ENCODE data around the gene DPM3. TPM values are rescaled to one million over a fixed set of nuclear protein-coding genes. Genes with fewer than 3 reads are reported as not detected.

The DPM3 gene
- total RNA-seq, 1 experiment from 2014 or later, result 73.5 TPM

- POLR2A ChIA-PET, result interaction anchor here (1.0 to 5.2 kb wide), 2 partner anchors 19 to 31 kb away, joined by 3 to 83 read pairs; no protein-coding TSS in a partner anchor
- H3K27me3 Mint-ChIP-seq (ENCODE audit: low read depth), result no peaks in the 10 kb centered on the region
- TF ChIP-seq E2F4 (CRISPR knock-in tag; IDR thresholded peaks at IDR 0.05; ENCODE audit: borderline replicate concordance, low read depth) (no peak), IRF1 (CRISPR knock-in tag; IDR thresholded peaks at IDR 0.05) (no peak), SMAD4 (CRISPR knock-in tag; IDR thresholded peaks at IDR 0.05) (no peak), PRDM15 (CRISPR knock-in tag; IDR thresholded peaks at IDR 0.05) (no peak), ZNF423 (CRISPR knock-in tag; IDR thresholded peaks at IDR 0.05) (no peak), ZBTB43 (CRISPR knock-in tag; IDR thresholded peaks at IDR 0.05) (no peak), CTCF (IDR thresholded peaks at IDR 0.05) (no peak), ZSCAN18 (CRISPR knock-in tag; IDR thresholded peaks at IDR 0.05) (no peak), CDX4 (CRISPR knock-in tag; IDR thresholded peaks at IDR 0.05; ENCODE audit: borderline replicate concordance) (no peak), AR (CRISPR knock-in tag; IDR thresholded peaks at IDR 0.05) (no peak)
Measured at GRCh38 chr1:155175927-155176371, 35.6 kb upstream of the DPM3 start.

More at GRCh38 chr1:155175927-155176371, 35.6 kb upstream of the DPM3 start:
- H3K4me3 Mint-ChIP-seq, result peak overlapping the region; percentile 44; the same call in 1 of the 2 replicates
- CTCF ChIA-PET, result interaction anchor here (1.2 to 12.2 kb wide), 15 partner anchors 8 to 147 kb away, joined by 3 to 605 read pairs (median 37); partner anchors contain the start of genes ADAM15, EFNA4, MTX1 and THBS3
- ATAC-seq (no peak), DNase-seq (ENCODE audit: low spot score) (no peak)
- H3K27ac Mint-ChIP-seq, result no peak overlapping the region
- H3K4me1 Mint-ChIP-seq, result peaks cover 29% of the 10 kb centered on the region
- H3K36me3 Mint-ChIP-seq, result peaks cover 31% of the 10 kb centered on the region
- no peaks in the 10 kb centered on the region for H3K9me3 Mint-ChIP-seq

Data from WTC11 (cell line).